ENCODE measurements around the gene CCDC197. TPM values are rescaled to one million over a fixed set of nuclear protein-coding genes. Genes with fewer than 3 reads are reported as not detected.
A peak's percentile ranks its signal among the peaks of the same experiment; 100 is the strongest.

CCDC197 gene
- total RNA-seq, 1 donor from 2014 or later: not detected

GRCh38 chr14:94050231-94050880 lies 53.3 kb downstream of the CCDC197 start:
- H3K27ac Mint-ChIP-seq: no peak overlapping the region
- no peaks in the 10 kb centered on the region for H3K36me3 ChIP-seq
- peaks cover 46% of the 10 kb centered on the region for H3K36me3 Mint-ChIP-seq
- peaks cover 6% of the 10 kb centered on the region for H3K27me3 Mint-ChIP-seq (ENCODE audit: insufficient read depth, low read depth)
- DNase-seq (ENCODE audit: low spot score): no peak
- H3K9ac ChIP-seq: no peak overlapping the region
- H3K9me3 ChIP-seq (ENCODE audit: low read depth): no peaks in the 10 kb centered on the region
- H3K4me1 Mint-ChIP-seq: peaks cover 45% of the 10 kb centered on the region
- peaks cover 4% of the 10 kb centered on the region for H3K4me1 ChIP-seq
- H3K27me3 ChIP-seq: no peaks in the 10 kb centered on the region
- no peak overlapping the region for H3K27ac ChIP-seq
- H2AFZ ChIP-seq (replicated peaks): no peak overlapping the region
- no peaks in the 10 kb centered on the region for H4K20me1 ChIP-seq (ENCODE audit: low read depth)
- H3F3A ChIP-seq (ENCODE audit: low read depth): no peaks in the 10 kb centered on the region
- H3K4me3 ChIP-seq: no peak overlapping the region
- H3K4me3 Mint-ChIP-seq: no peak overlapping the region
- TF ChIP-seq CTCF (IDR thresholded peaks at IDR 0.05) (no peak), EZH2 (IDR thresholded peaks at IDR 0.05) (no peak), EZH2phosphoT487 (IDR thresholded peaks at IDR 0.05) (no peak)
- no peaks in the 10 kb centered on the region for H3K9me3 Mint-ChIP-seq
- no peaks in the 10 kb centered on the region for H3K79me2 ChIP-seq (ENCODE audit: low read depth)
- no peak overlapping the region for H3K4me2 ChIP-seq

- H3K27ac ChIP-seq: no peak overlapping the region
These were observed 54.0 kb downstream of the CCDC197 start for GRCh38 chr14:94051115-94051514.

GRCh38 chr14:94051779-94052178 lies 54.7 kb downstream of the CCDC197 start:
- Mint-ChIP-seq H3K36me3 (peaks cover 49% of the 10 kb centered on the region), H3K27me3 (ENCODE audit: insufficient read depth, low read depth) (peaks cover 6% of the 10 kb centered on the region), H3K27ac (peak overlapping the region; percentile 9), H3K4me1 (peaks cover 45% of the 10 kb centered on the region), H3K9me3 (no peaks in the 10 kb centered on the region), H3K4me3 (no peak overlapping the region)
- DNase-seq (ENCODE audit: low spot score): no peak
- Histone ChIP-seq H4K20me1 (ENCODE audit: low read depth) (no peaks in the 10 kb centered on the region), H3F3A (ENCODE audit: low read depth) (no peaks in the 10 kb centered on the region), H3K4me1 (peaks cover 4% of the 10 kb centered on the region), H2AFZ (replicated peaks) (no peak overlapping the region), H3K36me3 (no peaks in the 10 kb centered on the region), H3K27me3 (no peaks in the 10 kb centered on the region), H3K79me2 (ENCODE audit: low read depth) (no peaks in the 10 kb centered on the region), H3K9ac (no peak overlapping the region), H3K4me2 (no peak overlapping the region), H3K4me3 (no peak overlapping the region), H3K9me3 (ENCODE audit: low read depth) (no peaks in the 10 kb centered on the region), H3K27ac (no peak overlapping the region)
- no peak for TF ChIP-seq EZH2phosphoT487 (IDR thresholded peaks at IDR 0.05)
- no peak for TF ChIP-seq CTCF (IDR thresholded peaks at IDR 0.05)
- TF ChIP-seq EZH2 (IDR thresholded peaks at IDR 0.05): no peak

More at GRCh38 chr14:94051115-94051514, 54.0 kb downstream of the CCDC197 start:
- TF ChIP-seq EZH2 (IDR thresholded peaks at IDR 0.05) (no peak), CTCF (IDR thresholded peaks at IDR 0.05) (peak; percentile 53)
- peaks cover 46% of the 10 kb centered on the region for H3K36me3 Mint-ChIP-seq
- peaks cover 4% of the 10 kb centered on the region for H3K4me1 ChIP-seq
- H2AFZ ChIP-seq (replicated peaks): no peak overlapping the region
- H3K9ac ChIP-seq: no peak overlapping the region
- H3K27me3 ChIP-seq: no peaks in the 10 kb centered on the region
- no peaks in the 10 kb centered on the region for H3K9me3 ChIP-seq (ENCODE audit: low read depth)
- H4K20me1 ChIP-seq (ENCODE audit: low read depth): no peaks in the 10 kb centered on the region
- peak; percentile 57 for DNase-seq (ENCODE audit: low spot score)
- H3F3A ChIP-seq (ENCODE audit: low read depth): no peaks in the 10 kb centered on the region
- no peaks in the 10 kb centered on the region for H3K79me2 ChIP-seq (ENCODE audit: low read depth)
- H3K27ac Mint-ChIP-seq: peak overlapping the region; percentile 9
- no peaks in the 10 kb centered on the region for H3K9me3 Mint-ChIP-seq
- H3K4me1 Mint-ChIP-seq: peaks cover 45% of the 10 kb centered on the region
- no peak overlapping the region for H3K4me3 Mint-ChIP-seq
- H3K36me3 ChIP-seq: no peaks in the 10 kb centered on the region
- H3K4me3 ChIP-seq: no peak overlapping the region
- peaks cover 6% of the 10 kb centered on the region for H3K27me3 Mint-ChIP-seq (ENCODE audit: insufficient read depth, low read depth)
- H3K4me2 ChIP-seq: no peak overlapping the region

All from neural progenitor cell (in vitro differentiated cells).